IMR-90 (cell line): ENCODE results near the gene URI1. TPM values are rescaled to one million over a fixed set of nuclear protein-coding genes. Genes with fewer than 3 reads are reported as not detected.

ENCODE experiments used
- ATAC-seq: fragments of 200-7000 bp; cut with Tn5 transposase; 2 replicates; pipeline ENCODE4 v1.9.1; 2020; ENCODE audit warnings: low read depth, mild to moderate bottlenecking, moderate library complexity
- BruUV-seq: library from RNA; stranded (reverse); fragments of 400-500 nt; replicated peaks from 2 replicates; lab custom pipeline; 2021; lab: Mats Ljungman, UMichigan
- CTCF ChIA-PET: fragments of 300-600 bp; formaldehyde crosslinking; extraction: SDS; loops from one replicate; lab custom pipeline; 2021; ENCODE audit warnings: antibody characterized with exemption; lab: Yijun Ruan, JAX
- POLR2A ChIA-PET: fragments of 300-600 bp; sonication (Branson Sonifier 250); formaldehyde crosslinking; loops from one replicate; lab custom pipeline; 2022; ENCODE audit warnings: antibody characterized with exemption; ENCODE audit not compliant: unreplicated experiment; lab: Charles Lee
- DNase-seq: peaks from one replicate; pipeline ENCODE4 v3.0.0; 2013
- H2AFZ ChIP-seq: replicated peaks from 2 replicates; pipeline ENCODE3; 2013; ENCODE audit warnings: low read length, mild to moderate bottlenecking; ENCODE audit not compliant: poor library complexity
- H2AK5ac ChIP-seq: 2 replicates; pipeline ENCODE4 v1.6.1; 2013; ENCODE audit warnings: low read depth, low read length, inconsistent platforms
- H2AK9ac ChIP-seq: replicated peaks from 2 replicates; pipeline ENCODE3; 2013; ENCODE audit warnings: mild to moderate bottlenecking, low read depth, low read length, moderate library complexity; ENCODE audit not compliant: poor library complexity
- H2BK120ac ChIP-seq: 2 replicates; pipeline ENCODE4 v1.6.1; 2013; ENCODE audit warnings: low read depth, low read length, inconsistent platforms
- H2BK15ac ChIP-seq: 3 replicates; pipeline ENCODE4 v1.6.1; 2013; ENCODE audit warnings: low read depth, low read length, inconsistent platforms
- H2BK20ac ChIP-seq: 2 replicates; pipeline ENCODE4 v1.6.1; 2013; ENCODE audit warnings: low read depth, mild to moderate bottlenecking, inconsistent platforms, low read length, moderate library complexity
- H2BK5ac ChIP-seq: 2 replicates; pipeline ENCODE4 v1.6.1; 2013; ENCODE audit warnings: mild to moderate bottlenecking, low read depth, low read length, inconsistent platforms; ENCODE audit not compliant: poor library complexity, severe bottlenecking
- H3K14ac ChIP-seq: replicated peaks from 2 replicates; pipeline ENCODE4 v1.6.1; 2013; ENCODE audit warnings: low read depth, low read length, inconsistent platforms
- H3K18ac ChIP-seq: 2 replicates; pipeline ENCODE4 v1.6.1; 2013; ENCODE audit warnings: low read depth, low read length, control low read depth
- H3K23ac ChIP-seq: 2 replicates; pipeline ENCODE4 v1.6.1; 2013; ENCODE audit warnings: low read depth, low read length, inconsistent platforms
- H3K27ac ChIP-seq: 2 replicates; pipeline ENCODE4 v1.5.1; 2013; ENCODE audit warnings: mild to moderate bottlenecking, control low read depth, low read length; ENCODE audit not compliant: insufficient read depth
- H3K27me3 ChIP-seq: 2 replicates; pipeline ENCODE4 v1.6.1; 2013; ENCODE audit warnings: low read length; ENCODE audit not compliant: control insufficient read depth, insufficient read depth
- H3K36me3 ChIP-seq: 2 replicates; pipeline ENCODE4 v1.6.1; 2013; ENCODE audit warnings: low read length, mixed read lengths; ENCODE audit not compliant: control insufficient read depth, insufficient read depth
- H3K4ac ChIP-seq: 2 replicates; pipeline ENCODE4 v1.6.1; 2013; ENCODE audit warnings: low read depth, low read length, inconsistent platforms
- H3K4me1 ChIP-seq: 2 replicates; pipeline ENCODE4 v1.6.1; 2013; ENCODE audit warnings: low read length, mixed read lengths; ENCODE audit not compliant: control insufficient read depth, insufficient read depth
- H3K4me2 ChIP-seq: 2 replicates; pipeline ENCODE4 v1.6.1; 2013; ENCODE audit warnings: low read depth, mild to moderate bottlenecking, control low read depth, low read length, moderate library complexity
- H3K4me3 ChIP-seq: 2 replicates; pipeline ENCODE4 v1.5.1; 2013; ENCODE audit warnings: low read depth, mild to moderate bottlenecking, control low read depth, low read length, moderate library complexity; ENCODE audit not compliant: insufficient read depth
- H3K56ac ChIP-seq: 2 replicates; pipeline ENCODE4 v1.6.1; 2013; ENCODE audit warnings: low read length, inconsistent platforms; ENCODE audit not compliant: insufficient read depth; ENCODE audit errors: extremely low read depth
- H3K79me1 ChIP-seq, 2 experiments: 2 replicates each; pipeline ENCODE4 v1.6.1; 2013; ENCODE audit warnings: low read length in 2 of 2, inconsistent platforms in 1 of 2, low read depth in 1 of 2
- H3K9ac ChIP-seq: 2 replicates; pipeline ENCODE4 v1.6.1; 2013; ENCODE audit warnings: low read depth, low read length, control low read depth
- H3K9me1 ChIP-seq: 2 replicates; pipeline ENCODE4 v1.6.1; 2013; ENCODE audit warnings: low read length, inconsistent platforms; ENCODE audit not compliant: insufficient read depth
- H3K9me3 ChIP-seq: 2 replicates; pipeline ENCODE4 v1.6.1; 2013; ENCODE audit warnings: low read length; ENCODE audit not compliant: control insufficient read depth, insufficient read depth
- H4K20me1 ChIP-seq: 2 replicates; pipeline ENCODE4 v1.6.1; 2013; ENCODE audit warnings: low read length, inconsistent platforms; ENCODE audit not compliant: insufficient read depth
- H4K5ac ChIP-seq: 2 replicates; pipeline ENCODE4 v1.6.1; 2013; ENCODE audit warnings: mild to moderate bottlenecking, low read depth, low read length, control low read depth
- H4K8ac ChIP-seq, 2 experiments: 2 replicates each; pipeline ENCODE4 v1.6.1; 2013; ENCODE audit warnings: low read depth in 2 of 2, low read length in 2 of 2, control low read depth in 1 of 2, inconsistent platforms in 1 of 2
- H4K91ac ChIP-seq: 2 replicates; pipeline ENCODE4 v1.6.1; 2013; ENCODE audit warnings: low read depth, low read length, inconsistent platforms; ENCODE audit not compliant: insufficient read depth
- BHLHE40 ChIP-seq: fragments of 150-350 bp; IDR thresholded peaks from 2 replicates; pipeline ENCODE4 v1.6.1; 2016; ENCODE audit warnings: mild to moderate bottlenecking, low read depth, low read length
- CEBPB ChIP-seq: IDR thresholded peaks from 2 replicates; pipeline ENCODE4 v1.6.1; 2012; ENCODE audit warnings: low read depth, low read length, improper control_type of control experiment
- CHD1 ChIP-seq: IDR thresholded peaks from 2 replicates; pipeline ENCODE4 v1.6.1; 2012; ENCODE audit warnings: low read depth, low read length, improper control_type of control experiment
- CTCF ChIP-seq: conservative IDR thresholded peaks from 2 replicates; pipeline ENCODE4 v1.5.1; 2012; ENCODE audit warnings: mild to moderate bottlenecking, low read depth, low read length, improper control_type of control experiment
- ELK1 ChIP-seq: fragments of 150-350 bp; IDR thresholded peaks from 2 replicates; pipeline ENCODE4 v1.6.1; 2016; ENCODE audit warnings: low read depth, mild to moderate bottlenecking, low read length, moderate library complexity, borderline replicate concordance
- FOS ChIP-seq: fragments of 150-350 bp; IDR thresholded peaks from 2 replicates; pipeline ENCODE4 v1.6.1; 2016; ENCODE audit warnings: low read depth, low read length
- MAFK ChIP-seq: IDR thresholded peaks from 2 replicates; pipeline ENCODE4 v1.6.1; 2012; ENCODE audit warnings: low read depth, low read length, improper control_type of control experiment
- MAZ ChIP-seq: IDR thresholded peaks from 2 replicates; pipeline ENCODE4 v1.6.1; 2012; ENCODE audit warnings: low read depth, mild to moderate bottlenecking, low read length, improper control_type of control experiment, moderate library complexity, borderline replicate concordance
- MXI1 ChIP-seq: IDR thresholded peaks from 2 replicates; pipeline ENCODE4 v1.6.1; 2012; ENCODE audit warnings: low read depth, mild to moderate bottlenecking, low read length, moderate library complexity, borderline replicate concordance
- NFE2L2 ChIP-seq: fragments of 150-350 bp; IDR thresholded peaks from 2 replicates; pipeline ENCODE4 v1.6.1; 2016; ENCODE audit warnings: low read depth, mild to moderate bottlenecking, low read length
- POLR2A ChIP-seq: IDR thresholded peaks from 2 replicates; pipeline ENCODE4 v1.6.1; 2012; ENCODE audit warnings: mild to moderate bottlenecking, low read depth, low read length
- RAD21 ChIP-seq: IDR thresholded peaks from 2 replicates; pipeline ENCODE4 v1.6.1; 2012; ENCODE audit warnings: low read length, improper control_type of control experiment
- RCOR1 ChIP-seq: IDR thresholded peaks from 2 replicates; pipeline ENCODE4 v1.6.1; 2012; ENCODE audit warnings: mild to moderate bottlenecking, low read length, improper control_type of control experiment; ENCODE audit not compliant: insufficient replicate concordance
- RFX5 ChIP-seq: IDR thresholded peaks from 2 replicates; pipeline ENCODE4 v1.8.0; 2012; ENCODE audit warnings: low read depth, mild to moderate bottlenecking, low read length, moderate library complexity
- SMC3 ChIP-seq: fragments of 150-350 bp; IDR thresholded peaks from 2 replicates; pipeline ENCODE4 v1.6.1; 2016; ENCODE audit warnings: low read depth, mild to moderate bottlenecking, antibody characterized with exemption, low read length, moderate library complexity
- USF2 ChIP-seq: fragments of 150-350 bp; IDR thresholded peaks from 2 replicates; pipeline ENCODE4 v1.6.1; 2017; ENCODE audit warnings: mild to moderate bottlenecking, antibody characterized with exemption, low read length, low read depth
- WGBS, 2 experiments: methylation state at CpG; one replicate each; pipeline versions ENCODE4 v1.1.5 to v1.1.7; 2013; ENCODE audit warnings: missing lambda C conversion rate in 2 of 2; ENCODE audit not compliant: insufficient read length in 1 of 2; ENCODE audit errors: extremely low coverage in 2 of 2; 5-methylcytosine and 5-hydroxymethylcytosine counted together
- dilution Hi-C: fragments of 300-500 bp; cut with HindIII; formaldehyde crosslinking; loops from one replicate; pipeline ENCODE4 v1.14.3; 2018; ENCODE audit warnings: low sequenced_read_pairs; ENCODE audit not compliant: unreplicated experiment
- in situ Hi-C: fragments of 300-500 bp; cut with MboI; formaldehyde crosslinking; loops from 3 replicates; pipeline ENCODE4 v1.14.3; 2019; ENCODE audit warnings: low sequenced_read_pairs, inconsistent platforms, mixed read lengths
- intact Hi-C: fragments of 100-400 bp; cut with micrococcal nuclease; formaldehyde crosslinking; loops from 2 replicates; pipeline ENCODE4 v1.10.0; 2022
- polyA plus RNA-seq, 3 experiments: library from polyadenylated mRNA; depleted of rRNA; stranded (reverse); fragments of >200 nt; gene quantifications; 2 replicates each; pipeline ENCODE4 v1.2.3, GENCODE V29; 2012; ENCODE audit warnings: low replicate concordance in 1 of 3
- total RNA-seq: library from RNA; depleted of rRNA; stranded (reverse); fragments of >200 nt; gene quantifications from 2 replicates; pipeline ENCODE4 v1.2.3, GENCODE V29; 2012

URI1 gene
- total and polyA plus RNA-seq, 2 of the 4 experiments (the other 2 are of a cell fraction): 43.2 to 45.3 TPM

- Histone ChIP-seq H2BK5ac (no peak overlapping the region), H3K4me2 (no peak overlapping the region), H2BK20ac (no peak overlapping the region), H3K9me3 (no peaks in the 10 kb centered on the region), H3K79me1 (no peaks in the 10 kb centered on the region), H4K91ac (no peak overlapping the region), H2AK5ac (no peak overlapping the region), H3K14ac (no peak overlapping the region), H4K8ac (no peak overlapping the region), H3K56ac (no peak overlapping the region), H3K18ac (no peak overlapping the region), H4K5ac (no peak overlapping the region), H3K4ac (no peak overlapping the region), H3K9ac (no peak overlapping the region), H3K27me3 (no peaks in the 10 kb centered on the region; the same call in 1 of the 2 replicates), H4K20me1 (no peaks in the 10 kb centered on the region), H3K36me3 (no peaks in the 10 kb centered on the region), H3K4me1 (no peaks in the 10 kb centered on the region), H3K9me1 (no peaks in the 10 kb centered on the region), H3K4me3 (no peak overlapping the region), H2AFZ (no peak overlapping the region), H3K27ac (no peak overlapping the region), H2BK120ac (no peak overlapping the region), H2AK9ac (no peak overlapping the region), H2BK15ac (no peak overlapping the region), H3K23ac (no peak overlapping the region)
- intact Hi-C loops (no loop called here), in situ Hi-C loops (no loop called here), dilution Hi-C loops (no loop called here)
- ChIA-PET CTCF (no interaction called here), POLR2A (interaction anchor here (0.6 kb wide), 1 partner anchor 575 kb away, joined by 3 read pairs; no protein-coding TSS in a partner anchor)
- no peak for TF ChIP-seq ELK1
- no peak for TF ChIP-seq RCOR1
- no peak for TF ChIP-seq MAZ
- TF ChIP-seq RAD21: no peak
- TF ChIP-seq RFX5: no peak
- TF ChIP-seq SMC3: no peak
- no peak for TF ChIP-seq CHD1
- TF ChIP-seq POLR2A: no peak
- TF ChIP-seq CEBPB: no peak
- no peak for TF ChIP-seq MAFK
- no peak for TF ChIP-seq NFE2L2
- no peak for TF ChIP-seq MXI1
- no peak for TF ChIP-seq USF2
- TF ChIP-seq CTCF: no peak
- TF ChIP-seq FOS: no peak
- no peak for TF ChIP-seq BHLHE40
- no TSS peak for BruUV-seq
- WGBS, 2 experiments: no CpG with 5 or more reads among the region's 1 CpG
- ATAC-seq (no peak), DNase-seq (no peak)
Measured at GRCh38 chr19:29934781-29935180, 7.3 kb upstream of the URI1 start.
